GM19099 (cell line): ENCODE measurements around the gene PLEKHG3.

Experiments
- POLR2A ChIP-seq: IDR thresholded peaks from 3 replicates; pipeline ENCODE4 v1.6.1; 2011; ENCODE audit warnings: low read depth; ENCODE audit not compliant: insufficient read length; ENCODE audit errors: extremely low read depth

Gene PLEKHG3

GRCh38 chr14:64755781-64756221 lies 51.6 kb downstream of the PLEKHG3 start:
- no peak for TF ChIP-seq POLR2A

- no peak for TF ChIP-seq POLR2A
Observed at GRCh38 chr14:64756712-64757111, 52.5 kb downstream of the PLEKHG3 start.

- TF ChIP-seq POLR2A, result no peak
Observed at GRCh38 chr14:64757601-64758000, 53.4 kb downstream of the PLEKHG3 start.

GRCh38 chr14:64758025-64758521 lies 53.8 kb downstream of the PLEKHG3 start:
- no peak for TF ChIP-seq POLR2A

GRCh38 chr14:64758691-64759554 lies 54.7 kb downstream of the PLEKHG3 start:
- TF ChIP-seq POLR2A, result no peak

GRCh38 chr14:64759555-64759938 lies 55.3 kb downstream of the PLEKHG3 start:
- no peak for TF ChIP-seq POLR2A

GRCh38 chr14:64760146-64760755 lies 56.0 kb downstream of the PLEKHG3 start:
- TF ChIP-seq POLR2A, result no peak

GRCh38 chr14:64760916-64761315 lies 56.7 kb downstream of the PLEKHG3 start:
- no peak for TF ChIP-seq POLR2A

- TF ChIP-seq POLR2A, result no peak
Observed at GRCh38 chr14:64761441-64762043, 57.3 kb downstream of the PLEKHG3 start.

GRCh38 chr14:64762044-64763034 lies 58.1 kb downstream of the PLEKHG3 start:
- TF ChIP-seq POLR2A, result no peak

GRCh38 chr14:64763085-64763782 lies 59.0 kb downstream of the PLEKHG3 start:
- no peak for TF ChIP-seq POLR2A

- TF ChIP-seq POLR2A, result no peak
Observed at GRCh38 chr14:64763801-64764621, 59.8 kb downstream of the PLEKHG3 start.
